OCI-LY7 (cell line): ENCODE measurements around the gene BMP4. TPM values are rescaled to one million over a fixed set of nuclear protein-coding genes. Genes with fewer than 3 reads are reported as not detected.

Experiments
- microRNA-seq: library from miRNA; unstranded; fragments of <30 nt; microRNA quantifications from one replicate; pipeline ENCODE4 v1.2.0, GENCODE V29; 2022; ENCODE audit warnings: borderline replicate concordance
- small RNA-seq: library from RNA; depleted of rRNA; stranded (forward); fragments of <200 nt; gene quantifications from one replicate; pipeline ENCODE3, GENCODE V24; 2014
- total RNA-seq, 2 experiments: library from RNA; depleted of rRNA in 1 of 2; stranded (reverse); fragments of >200 nt in 1 of 2; shearing (Covaris generic) in 1 of 2; gene quantifications; 2 replicates each; pipeline ENCODE4 v1.2.3, GENCODE V29; 2014 to 2022

Gene BMP4
- total RNA-seq, 2 experiments from 2014 or later, result not detected

Small RNAs within 50 kb of the gene (microRNA-seq; reads per million reads assigned to microRNA genes)
- gene MIR5580, result not detected

Small RNAs within 50 kb of the gene (small RNA-seq; reads per million reads assigned to genes)
- gene MIR5580, result not detected
